ENCODE measurements around the gene FGFR2.

DNA sequence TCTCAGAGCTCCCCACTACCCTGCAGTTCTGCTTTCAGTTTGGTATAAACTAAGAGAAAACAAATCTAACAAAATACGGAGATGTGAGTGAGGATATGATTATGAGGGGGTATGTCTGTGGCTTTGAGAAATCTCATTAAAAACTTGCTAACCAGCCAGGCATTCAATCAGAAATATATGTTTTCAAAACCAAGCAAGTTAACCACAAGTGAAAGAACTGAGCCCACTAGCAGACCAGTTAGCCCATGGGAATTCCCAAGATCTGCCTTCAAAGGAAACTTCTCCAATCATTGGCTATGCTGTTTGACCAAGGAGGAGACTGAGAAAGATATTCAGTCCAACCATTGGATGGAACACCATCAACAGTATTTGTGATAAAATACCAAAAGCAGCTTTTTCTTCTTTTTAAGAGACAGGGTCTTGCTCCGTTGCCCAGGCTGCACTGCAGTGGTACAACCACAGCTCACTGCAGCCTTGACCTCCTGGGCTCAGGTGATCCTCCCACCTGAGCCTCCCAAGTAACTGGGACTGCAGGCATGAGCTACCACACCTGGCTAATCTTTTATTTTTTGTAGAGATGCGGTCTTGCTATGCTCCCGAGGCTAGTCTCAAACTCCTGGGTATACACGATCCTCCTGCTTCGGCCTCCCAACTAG, 41.2 kb downstream of the FGFR2 start:
- TF ChIP-seq POLR2AphosphoS5 (IDR thresholded peaks at IDR 0.05) (no peak), POLR2A (IDR thresholded peaks at IDR 0.05) (no peak)
- TF ChIP-seq, protein P1, sequence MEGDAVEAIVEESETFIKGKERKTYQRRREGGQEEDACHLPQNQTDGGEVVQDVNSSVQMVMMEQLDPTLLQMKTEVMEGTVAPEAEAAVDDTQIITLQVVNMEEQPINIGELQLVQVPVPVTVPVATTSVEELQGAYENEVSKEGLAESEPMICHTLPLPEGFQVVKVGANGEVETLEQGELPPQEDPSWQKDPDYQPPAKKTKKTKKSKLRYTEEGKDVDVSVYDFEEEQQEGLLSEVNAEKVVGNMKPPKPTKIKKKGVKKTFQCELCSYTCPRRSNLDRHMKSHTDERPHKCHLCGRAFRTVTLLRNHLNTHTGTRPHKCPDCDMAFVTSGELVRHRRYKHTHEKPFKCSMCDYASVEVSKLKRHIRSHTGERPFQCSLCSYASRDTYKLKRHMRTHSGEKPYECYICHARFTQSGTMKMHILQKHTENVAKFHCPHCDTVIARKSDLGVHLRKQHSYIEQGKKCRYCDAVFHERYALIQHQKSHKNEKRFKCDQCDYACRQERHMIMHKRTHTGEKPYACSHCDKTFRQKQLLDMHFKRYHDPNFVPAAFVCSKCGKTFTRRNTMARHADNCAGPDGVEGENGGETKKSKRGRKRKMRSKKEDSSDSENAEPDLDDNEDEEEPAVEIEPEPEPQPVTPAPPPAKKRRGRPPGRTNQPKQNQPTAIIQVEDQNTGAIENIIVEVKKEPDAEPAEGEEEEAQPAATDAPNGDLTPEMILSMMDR (IDR thresholded peaks at IDR 0.05): no peak
